Measurements from ENCODE around the gene BMP6. TPM values are rescaled to one million over a fixed set of nuclear protein-coding genes. Genes with fewer than 3 reads are reported as not detected.

BMP6 gene
- total and polyA plus RNA-seq, 2 of the 4 experiments (the other 2 are of a cell fraction): 0.18 to 0.19 TPM

DNA sequence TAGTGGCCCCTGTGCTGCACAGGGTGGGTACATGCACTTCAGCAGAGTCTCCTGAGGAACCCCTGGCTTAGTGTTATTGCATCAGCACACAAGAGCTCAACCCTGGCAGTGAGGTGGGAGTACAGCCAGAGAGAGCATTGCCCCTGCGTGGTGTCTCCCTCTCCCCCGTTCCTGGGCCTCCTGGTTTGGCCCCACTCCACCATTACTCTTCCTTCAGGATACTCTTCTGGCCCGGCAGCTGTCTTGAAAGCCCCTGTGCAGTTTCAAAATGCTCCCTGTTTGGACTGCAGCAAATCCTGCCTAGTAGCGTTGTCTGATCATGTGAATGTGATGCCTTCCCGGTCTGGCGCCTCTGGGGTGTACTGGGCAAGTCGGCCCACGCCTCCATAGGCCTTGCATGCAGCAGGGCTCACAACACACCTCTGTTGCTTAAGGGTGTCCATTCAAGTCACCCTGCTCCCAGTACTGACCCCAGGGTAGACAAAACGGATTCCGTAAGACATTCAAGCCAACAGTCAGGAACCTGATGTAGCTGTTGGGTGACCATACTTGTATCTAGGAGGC, 152.6 kb downstream of the BMP6 start:
- no peak overlapping the region for H3K4me2 ChIP-seq (ENCODE audit: low read depth, low read length)
- H2BK120ac ChIP-seq (ENCODE audit: low read depth, low read length): no peak overlapping the region
- no peak overlapping the region for H3K18ac ChIP-seq (ENCODE audit: low read depth, low read length)
- H2BK20ac ChIP-seq (ENCODE audit: low read depth, low read length): no peak overlapping the region
- H3K9me1 ChIP-seq (ENCODE audit: insufficient read depth, low read length): peaks cover 7% of the 10 kb centered on the region; the same call in 1 of the 2 replicates
- H3K4me3 ChIP-seq (ENCODE audit: insufficient read depth, low read depth, low read length): no peak overlapping the region
- DNase-seq (no peak), ATAC-seq (ENCODE audit: low read depth) (no peak)
- no peak overlapping the region for H3K9ac ChIP-seq (ENCODE audit: low read depth, low read length)
- BruUV-seq (replicated peaks): no TSS peak
- H2AK9ac ChIP-seq (replicated peaks; ENCODE audit: low read depth, low read length, poor library complexity): no peak overlapping the region
- H2AFZ ChIP-seq (replicated peaks; ENCODE audit: low read length, poor library complexity): no peak overlapping the region
- WGBS, 2 experiments (ENCODE audit: extremely low coverage in 2 of 2, insufficient read length in 1 of 2): 100% methylated on average over 4 of the region's 10 CpGs; no CpG with 5 or more reads in 1 of the 2 experiments
- H3K4me1 ChIP-seq (ENCODE audit: control insufficient read depth, insufficient read depth, low read length): no peaks in the 10 kb centered on the region
- no peak overlapping the region for H3K27ac ChIP-seq (ENCODE audit: insufficient read depth, low read length)
- H2BK5ac ChIP-seq (ENCODE audit: low read depth, low read length, poor library complexity, severe bottlenecking): no peak overlapping the region
- H3K36me3 ChIP-seq (ENCODE audit: control insufficient read depth, insufficient read depth, low read length): peaks cover 29% of the 10 kb centered on the region
- no peak overlapping the region for H3K56ac ChIP-seq (ENCODE audit: extremely low read depth, insufficient read depth, low read length)
- intact Hi-C loops (cut with micrococcal nuclease): no loop called here
- ChIA-PET POLR2A (ENCODE audit: unreplicated experiment) (no interaction called here), CTCF (no interaction called here)
- TF ChIP-seq MAZ (IDR thresholded peaks at IDR 0.05; ENCODE audit: borderline replicate concordance, low read depth, low read length): no peak
- H3K9me3 ChIP-seq (ENCODE audit: control insufficient read depth, insufficient read depth, low read length): peaks cover 1% of the 10 kb centered on the region
- no peaks in the 10 kb centered on the region for H4K20me1 ChIP-seq (ENCODE audit: insufficient read depth, low read length)
- no peak overlapping the region for H2BK15ac ChIP-seq (ENCODE audit: low read depth, low read length)
- H2AK5ac ChIP-seq (ENCODE audit: low read depth, low read length): no peak overlapping the region
- no peak overlapping the region for H4K5ac ChIP-seq (ENCODE audit: low read depth, low read length)
- H4K8ac ChIP-seq (ENCODE audit: low read depth in 2 of 2, low read length in 2 of 2): no peak overlapping the region
- H4K91ac ChIP-seq (ENCODE audit: insufficient read depth, low read depth, low read length): no peak overlapping the region
- no peak overlapping the region for H3K23ac ChIP-seq (ENCODE audit: low read depth, low read length)
- H3K79me1 ChIP-seq (ENCODE audit: low read depth in 1 of 2, low read length in 2 of 2): no peaks in the 10 kb centered on the region
- in situ Hi-C loops (cut with MboI; ENCODE audit: low sequenced_read_pairs): no loop called here
- no peak overlapping the region for H3K14ac ChIP-seq (replicated peaks; ENCODE audit: low read depth, low read length)
- H3K27me3 ChIP-seq (ENCODE audit: control insufficient read depth, insufficient read depth, low read length): no peaks in the 10 kb centered on the region
- dilution Hi-C loops (cut with HindIII; ENCODE audit: low sequenced_read_pairs, unreplicated experiment): no loop called here
- no peak overlapping the region for H3K4ac ChIP-seq (ENCODE audit: low read depth, low read length)
